NCI-H82 treated with DMSO at 0.1 percent for 48 hours (cell line): ENCODE data around the gene GNPAT.

Source experiments
- DNase-seq: peaks from one replicate; lab custom pipeline; 2025; ENCODE audit not compliant: unreplicated experiment; lab: John Stamatoyannopoulos, UW

The GNPAT gene

DNA sequence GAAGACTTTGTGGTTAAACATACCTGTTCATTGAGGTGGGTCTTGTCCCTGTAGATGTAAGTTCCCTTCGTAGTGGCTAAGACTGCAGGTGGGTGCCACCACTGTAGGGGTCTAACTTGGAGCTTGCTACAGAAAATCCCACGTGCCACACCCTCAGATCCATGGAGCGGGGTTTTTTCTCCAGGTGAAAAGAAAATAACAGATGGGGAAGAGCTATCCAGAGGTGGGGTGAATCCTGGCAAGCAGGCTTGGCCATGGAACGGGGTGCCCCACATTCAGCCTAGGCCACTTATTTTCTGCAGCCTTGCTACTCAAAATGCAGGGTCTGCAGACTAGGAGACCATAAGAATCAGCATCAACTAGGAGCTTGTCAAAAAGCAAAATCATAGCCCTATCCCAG is 72.6 kb downstream of the GNPAT start:
- DNase-seq: no peak

DNA sequence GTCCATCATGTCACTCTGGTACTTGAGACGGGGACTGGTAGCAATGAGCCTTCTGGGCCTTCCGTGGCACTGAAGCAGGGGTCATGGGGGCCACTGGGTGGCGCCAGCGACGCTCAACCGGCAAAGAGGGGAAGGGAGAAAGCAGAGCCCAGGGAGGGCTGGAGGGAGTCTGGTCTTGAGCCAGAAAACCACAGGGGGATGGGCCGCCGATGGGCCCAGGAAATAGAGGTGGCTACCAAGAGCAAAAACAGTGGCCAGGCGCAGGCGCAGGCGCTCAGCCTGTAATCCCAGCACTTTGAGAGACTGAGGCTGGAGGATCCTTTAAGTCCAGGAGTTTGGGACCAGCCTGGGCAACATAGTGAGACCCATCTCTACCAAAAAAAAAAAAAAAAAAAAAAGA is 74.9 kb downstream of the GNPAT start:
- DNase-seq: no peak

DNA sequence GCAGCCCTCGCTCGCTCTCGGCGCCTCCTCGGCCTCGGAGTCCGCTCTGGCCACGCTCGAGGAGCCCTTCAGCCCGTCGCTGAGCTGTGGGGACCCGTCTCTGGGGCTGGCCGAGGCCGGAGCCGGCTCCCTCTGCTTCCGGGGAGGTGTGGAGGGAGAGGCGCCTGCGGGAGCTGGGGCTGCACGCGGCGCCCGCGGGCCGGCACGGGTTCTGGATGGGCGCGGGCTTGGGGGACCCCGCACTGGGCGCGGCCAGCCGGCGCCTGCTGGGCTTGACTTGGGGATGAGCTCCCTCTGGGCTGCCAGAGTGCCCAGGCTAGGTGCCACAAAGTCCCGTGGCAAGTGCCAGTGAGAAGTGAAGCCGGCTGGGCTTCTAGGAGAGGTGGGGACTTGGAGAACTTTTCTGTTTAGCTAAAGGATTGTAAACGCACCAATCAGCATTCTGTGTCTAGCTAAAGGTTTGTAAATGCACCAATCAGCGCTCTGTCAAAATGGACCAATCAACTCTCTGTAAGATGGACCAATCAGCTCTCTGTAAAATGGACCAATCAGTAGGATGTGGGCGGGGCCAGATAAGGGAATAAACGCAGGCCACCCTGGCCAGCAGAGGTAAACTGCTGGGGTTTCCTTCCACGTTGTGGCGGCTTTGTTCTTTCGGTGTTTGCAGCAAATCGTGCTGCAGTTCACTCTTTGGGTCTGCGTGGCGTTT is 76.4 kb downstream of the GNPAT start:
- DNase-seq: no peak

DNA sequence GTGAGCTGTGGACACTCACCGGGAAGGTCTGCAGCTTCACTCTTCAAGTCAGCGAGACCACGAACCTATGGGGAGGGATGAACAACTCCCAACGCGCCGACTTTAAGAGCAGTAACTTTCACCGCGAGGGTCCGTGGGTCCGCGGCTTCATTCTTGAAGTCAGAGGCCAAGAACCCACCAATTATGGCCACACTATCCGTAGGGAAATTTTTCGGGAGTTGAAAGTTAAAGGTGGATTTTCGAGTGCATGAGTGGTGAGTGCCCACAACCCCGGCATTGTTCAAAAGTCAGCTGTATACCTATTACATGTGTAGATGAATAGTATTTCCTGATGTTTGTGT is 77.0 kb downstream of the GNPAT start:
- DNase-seq: no peak

DNA sequence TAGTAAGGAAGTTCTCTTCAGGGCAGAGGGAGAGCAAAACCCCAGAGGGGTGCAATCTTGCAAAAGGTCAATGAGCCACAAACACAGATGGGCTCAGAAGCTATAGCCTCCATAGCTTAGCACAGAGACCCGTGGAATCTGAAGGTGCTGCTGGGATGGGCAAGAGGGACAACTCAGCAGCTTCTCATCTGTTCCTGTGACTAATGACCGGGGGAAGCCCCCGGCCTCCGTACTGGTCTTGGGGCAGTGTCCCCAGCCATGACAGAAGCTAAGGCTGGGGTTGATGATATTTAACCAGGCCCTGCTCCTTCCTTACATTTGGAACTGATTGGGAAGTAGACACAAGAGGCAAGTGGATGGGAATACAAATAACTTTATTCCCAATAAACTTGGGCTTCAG is 77.6 kb downstream of the GNPAT start:
- DNase-seq: no peak

DNA sequence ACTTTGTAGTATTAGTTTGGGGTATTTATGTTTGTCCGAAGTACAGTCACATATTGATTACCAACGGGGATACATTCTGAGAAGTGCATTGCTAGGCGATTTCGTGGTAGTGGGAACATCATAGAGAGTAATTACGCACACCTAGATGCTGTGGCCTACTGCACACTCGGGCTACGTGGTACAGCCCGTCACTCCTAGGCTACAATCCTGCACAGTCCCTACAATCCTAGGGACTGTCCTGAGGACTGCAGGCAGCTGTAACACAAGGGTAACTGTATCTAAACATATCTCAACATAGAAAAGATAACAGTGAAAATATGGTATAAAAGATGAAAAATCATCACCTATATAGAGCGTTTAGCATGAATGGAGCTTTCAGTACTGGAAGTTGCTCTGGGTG is 78.1 kb downstream of the GNPAT start:
- DNase-seq: no peak

DNA sequence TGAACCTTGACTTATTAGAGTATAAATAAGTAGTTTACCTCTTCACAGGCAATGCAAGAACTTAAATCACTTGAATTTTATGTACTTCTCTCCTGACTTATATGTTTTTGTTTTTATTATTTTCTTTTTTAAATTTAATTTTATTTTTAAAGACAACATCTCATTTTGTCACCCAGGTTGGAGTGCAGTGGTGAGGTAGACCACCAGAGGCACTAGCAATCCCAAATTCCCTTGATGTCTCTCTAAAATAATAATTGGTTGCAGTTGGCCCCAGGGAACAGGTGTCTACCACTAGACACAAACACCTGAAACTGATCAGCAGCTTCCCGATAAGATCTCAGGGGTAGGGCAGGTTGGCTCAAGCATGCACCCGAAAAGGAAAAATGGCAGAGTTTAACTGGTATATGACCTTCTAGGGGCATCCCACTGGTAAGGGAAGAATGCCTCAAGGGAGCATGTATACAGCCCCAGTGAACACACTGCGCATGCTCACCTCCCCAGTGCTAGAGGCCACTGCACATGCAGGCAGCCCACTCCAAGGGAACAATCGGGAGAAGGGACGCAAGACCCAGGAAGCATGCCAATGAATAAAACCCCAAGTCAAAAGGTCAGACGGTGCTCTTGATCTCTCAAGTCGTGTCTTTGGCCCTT is 82.0 kb downstream of the GNPAT start:
- DNase-seq: no peak

DNA sequence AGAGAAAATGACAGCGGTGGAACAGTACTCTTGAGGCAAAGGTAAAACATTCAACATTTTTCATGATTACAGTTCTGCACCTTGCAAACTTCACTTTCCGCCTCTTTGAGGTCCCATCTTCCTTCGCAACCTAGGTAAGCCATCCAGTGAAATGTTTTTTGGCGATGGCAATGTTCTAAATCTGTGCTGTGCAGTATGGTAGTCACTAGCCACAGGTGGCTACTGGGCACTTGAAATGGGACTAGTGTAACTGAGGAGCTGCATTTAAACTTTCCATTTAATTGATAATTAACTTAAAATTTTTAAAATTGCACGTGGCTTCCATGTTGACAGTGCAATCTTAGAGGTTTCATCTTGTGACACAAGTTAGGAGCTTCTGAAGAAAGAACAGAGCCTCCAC is 83.6 kb downstream of the GNPAT start:
- no peak for DNase-seq

DNA sequence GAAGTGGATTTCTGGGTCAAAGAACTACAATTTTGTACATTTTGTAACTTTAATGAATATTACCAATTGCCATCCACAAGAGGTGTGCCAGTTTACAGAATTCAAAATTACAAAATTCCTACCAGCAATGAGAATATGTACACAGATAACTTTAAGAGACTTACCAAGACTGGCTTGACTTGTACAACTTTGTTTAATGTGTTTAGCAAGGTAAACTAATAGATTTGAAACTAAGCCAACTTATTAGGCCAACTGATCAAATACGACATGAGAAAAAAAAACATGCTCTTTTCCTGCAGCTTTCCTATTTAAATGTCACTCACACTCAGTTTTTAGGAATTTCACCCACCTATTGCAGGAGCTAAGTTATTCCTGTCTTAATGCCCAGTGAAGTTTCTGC is 85.2 kb downstream of the GNPAT start:
- DNase-seq: no peak
